Immature natural killer cell (primary cell): ENCODE measurements around the gene DPH3. TPM values are rescaled to one million over a fixed set of nuclear protein-coding genes. Genes with fewer than 3 reads are reported as not detected.
A peak's percentile ranks its signal among the peaks of the same experiment; 100 is the strongest.

Source experiments
- DNase-seq, 3 donors: peaks; one replicate each; pipeline ENCODE4 v3.0.0; 2022; ENCODE audit warnings: mixed read lengths in 1 of 3
- H3K27ac Mint-ChIP-seq, 6 donors: one replicate each; pipeline ENCODE4 v1.8.0; 2020; ENCODE audit warnings: mixed read lengths in 6 of 6, mild to moderate bottlenecking in 5 of 6, inconsistent platforms in 4 of 6, moderate library complexity in 3 of 6
- H3K27me3 Mint-ChIP-seq, 3 donors: one replicate each; pipeline ENCODE4 v1.8.0; 2020 to 2021; ENCODE audit warnings: low read depth in 3 of 3, mild to moderate bottlenecking in 3 of 3, mixed read lengths in 3 of 3, moderate library complexity in 3 of 3, inconsistent platforms in 1 of 3
- H3K36me3 Mint-ChIP-seq, 3 donors: one replicate each; pipeline ENCODE4 v1.8.0; 2020; ENCODE audit warnings: mixed read lengths in 3 of 3, inconsistent platforms in 2 of 3, mild to moderate bottlenecking in 2 of 3
- H3K4me1 Mint-ChIP-seq, 2 donors: one replicate each; pipeline ENCODE4 v1.8.0; 2020; ENCODE audit warnings: inconsistent platforms in 2 of 2, mild to moderate bottlenecking in 2 of 2, mixed read lengths in 2 of 2, moderate library complexity in 1 of 2
- H3K4me3 Mint-ChIP-seq, 5 donors: one replicate each; pipeline ENCODE4 v1.8.0; 2020; ENCODE audit warnings: mild to moderate bottlenecking in 5 of 5, mixed read lengths in 5 of 5, inconsistent platforms in 3 of 5, moderate library complexity in 3 of 5
- H3K9me3 Mint-ChIP-seq, 6 donors: one replicate each; pipeline ENCODE4 v1.8.0; 2020; ENCODE audit warnings: mild to moderate bottlenecking in 6 of 6, mixed read lengths in 6 of 6, inconsistent platforms in 4 of 6, moderate library complexity in 3 of 6
- polyA plus RNA-seq, 3 donors: library from polyadenylated mRNA; unstranded; fragments of 300-500 nt; fragmentation: Illumina TruSeq; gene quantifications; one replicate each; pipeline ENCODE4 v1.2.3, GENCODE V29; 2021

The DPH3 gene
- polyA plus RNA-seq, 3 donors from 2014 or later: 22.3 to 31.8 (median 25.5) TPM

DNA sequence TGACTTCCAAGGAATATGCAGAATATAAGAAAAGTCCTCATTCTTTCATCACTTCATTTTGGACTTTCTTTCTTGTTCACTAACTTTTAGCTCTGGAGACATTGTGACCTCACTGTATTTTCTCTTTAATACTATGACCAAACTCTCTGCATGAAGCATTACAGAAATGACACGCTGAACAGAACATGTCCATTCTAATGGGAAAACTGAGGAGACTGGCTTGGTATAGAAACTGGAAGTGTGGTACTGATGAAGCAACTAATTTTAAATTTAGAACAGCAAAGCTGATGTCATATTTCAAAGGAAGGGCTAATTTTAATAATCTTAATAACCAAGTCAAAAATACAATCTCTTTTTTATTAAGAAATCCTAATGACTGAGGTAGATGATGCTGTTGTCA is 4.7 kb downstream of the DPH3 start:
- H3K4me3 Mint-ChIP-seq: no peak overlapping the region
- DNase-seq: no peak
- H3K27me3 Mint-ChIP-seq: peaks cover 9 to 11% (median 10%) of the 10 kb centered on the region in 3 donors
- H3K27ac Mint-ChIP-seq: peak overlapping the region in 1 of 6 donors; percentile 12
- H3K36me3 Mint-ChIP-seq: peaks cover 9 to 16% (median 10%) of the 10 kb centered on the region in 3 donors
- H3K9me3 Mint-ChIP-seq: no peaks in the 10 kb centered on the region
- peaks cover 0 to 12% of the 10 kb centered on the region in 2 donors for H3K4me1 Mint-ChIP-seq

DNA sequence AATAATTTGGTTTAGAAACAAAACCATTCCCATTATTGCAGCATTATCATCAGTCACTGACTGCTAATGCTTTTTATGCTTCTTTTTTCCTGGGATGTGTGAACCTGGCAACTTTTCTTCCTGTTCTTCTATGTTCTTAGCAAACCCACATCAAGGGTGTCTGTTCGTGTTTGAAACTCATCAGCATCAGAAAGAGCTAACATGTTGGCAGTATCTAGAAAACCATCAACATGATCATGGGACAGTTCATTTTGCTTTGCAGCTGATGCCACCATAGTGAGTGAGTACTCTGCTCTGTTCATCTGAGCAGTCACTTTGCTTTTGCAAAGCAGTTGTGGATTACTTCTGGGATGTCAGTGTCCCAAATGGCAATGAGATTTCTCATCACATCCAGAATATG is 5.9 kb downstream of the DPH3 start:
- H3K27ac Mint-ChIP-seq: peak overlapping the region in 1 of 6 donors; percentile 45
- DNase-seq: no peak
- peaks cover 9 to 16% (median 10%) of the 10 kb centered on the region in 3 donors for H3K36me3 Mint-ChIP-seq
- H3K4me3 Mint-ChIP-seq: no peak overlapping the region
- H3K9me3 Mint-ChIP-seq: no peaks in the 10 kb centered on the region
- peaks cover 0 to under 1% of the 10 kb centered on the region in 2 donors for H3K4me1 Mint-ChIP-seq
- H3K27me3 Mint-ChIP-seq: peaks cover 0 to 3% (median 0%) of the 10 kb centered on the region in 3 donors

DNA sequence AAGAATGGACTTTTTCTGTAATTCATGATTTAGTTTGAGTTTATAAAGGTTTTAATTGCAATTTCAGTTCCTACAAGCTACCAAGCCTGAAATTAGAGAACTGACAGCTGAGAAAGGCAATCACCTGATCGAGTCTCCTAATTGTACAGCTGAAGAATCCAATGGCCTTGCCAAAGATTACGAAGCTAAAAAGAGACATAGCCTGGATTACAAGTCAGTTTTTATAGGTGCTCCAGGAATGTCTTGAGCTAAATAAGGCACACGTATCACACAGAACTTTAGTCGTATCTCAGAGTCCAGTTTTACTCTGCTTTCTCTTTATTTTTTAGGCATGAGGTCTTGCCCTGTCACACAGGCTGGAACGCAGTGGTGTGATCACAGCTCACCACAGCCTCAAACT is 6.6 kb downstream of the DPH3 start:
- Mint-ChIP-seq H3K27me3 (peaks cover 0 to 3% (median 0%) of the 10 kb centered on the region in 3 donors), H3K9me3 (no peaks in the 10 kb centered on the region), H3K36me3 (peaks cover 9 to 16% (median 13%) of the 10 kb centered on the region in 3 donors), H3K27ac (no peak overlapping the region), H3K4me3 (no peak overlapping the region), H3K4me1 (no peaks in the 10 kb centered on the region)
- DNase-seq: no peak

DNA sequence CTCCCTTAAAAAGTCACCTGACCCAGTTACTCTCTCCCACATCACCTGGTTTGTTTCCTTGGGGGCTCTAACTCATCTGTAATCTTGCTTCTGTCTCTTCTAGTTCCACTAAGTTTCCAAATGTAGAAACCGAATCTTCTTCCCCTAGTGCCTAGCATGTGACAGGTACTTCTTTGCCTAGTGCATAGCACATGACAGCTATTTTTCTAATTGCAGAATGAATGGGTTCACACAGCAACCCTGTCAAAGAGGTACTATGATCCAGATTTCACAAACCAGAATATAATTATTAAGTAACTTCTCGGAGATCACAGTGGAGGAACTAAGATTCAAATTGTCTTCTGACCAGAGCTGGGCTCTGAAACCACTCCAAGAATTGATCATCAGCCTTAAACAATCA is 7.4 kb downstream of the DPH3 start:
- Mint-ChIP-seq H3K4me3 (no peak overlapping the region), H3K27ac (no peak overlapping the region), H3K4me1 (no peaks in the 10 kb centered on the region), H3K9me3 (no peaks in the 10 kb centered on the region), H3K27me3 (peaks cover 0 to 3% (median 0%) of the 10 kb centered on the region in 3 donors), H3K36me3 (peaks cover 9 to 16% (median 13%) of the 10 kb centered on the region in 3 donors)
- DNase-seq: no peak

DNA sequence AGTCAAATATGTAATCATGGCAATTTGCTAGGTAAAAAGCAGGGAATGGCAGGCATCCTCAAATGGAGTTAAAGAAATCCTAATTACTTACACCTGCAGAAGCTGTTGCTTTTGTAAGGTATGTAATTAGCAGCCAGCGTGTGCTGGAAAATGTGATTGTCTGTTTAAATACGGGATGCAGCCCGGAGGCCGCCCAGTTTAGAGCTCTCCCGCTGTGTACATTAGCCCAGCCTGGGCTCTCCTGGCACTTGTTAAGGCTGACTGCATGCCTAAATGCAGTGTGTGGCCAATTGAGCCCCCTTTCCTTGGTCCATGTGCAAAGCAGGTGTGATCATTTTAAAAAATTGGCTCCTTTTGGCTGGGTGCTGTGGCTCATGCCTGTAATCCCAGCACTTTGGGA is 9.0 kb downstream of the DPH3 start:
- no peak overlapping the region for H3K4me3 Mint-ChIP-seq
- peaks cover 9 to 16% (median 13%) of the 10 kb centered on the region in 3 donors for H3K36me3 Mint-ChIP-seq
- peaks cover 0 to 3% (median 0%) of the 10 kb centered on the region in 3 donors for H3K27me3 Mint-ChIP-seq
- no peak overlapping the region for H3K27ac Mint-ChIP-seq
- H3K9me3 Mint-ChIP-seq: no peaks in the 10 kb centered on the region
- DNase-seq: no peak
- no peaks in the 10 kb centered on the region for H3K4me1 Mint-ChIP-seq

DNA sequence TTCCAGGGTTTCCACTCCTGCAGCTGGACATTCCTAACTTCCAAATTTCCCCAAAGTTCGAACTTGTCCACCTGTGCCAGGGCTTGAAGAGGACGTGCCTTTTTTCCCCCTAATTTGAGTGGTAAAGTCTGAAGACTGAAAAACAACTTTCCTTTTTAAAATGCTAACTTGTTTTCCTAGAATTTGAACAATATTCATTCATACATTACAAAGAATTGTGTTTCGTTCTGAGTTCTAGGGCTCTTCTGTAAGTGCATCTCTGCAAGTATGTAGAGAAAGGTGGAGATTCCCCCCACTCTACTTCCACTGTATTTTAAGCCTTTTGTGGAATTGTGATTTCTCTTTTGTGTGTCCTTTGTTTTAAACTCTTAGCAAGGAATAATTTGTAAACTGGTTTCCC is 9.4 kb downstream of the DPH3 start:
- no peak for DNase-seq
- Mint-ChIP-seq H3K9me3 (no peaks in the 10 kb centered on the region), H3K27ac (no peak overlapping the region), H3K36me3 (peaks cover 9 to 16% (median 13%) of the 10 kb centered on the region in 3 donors), H3K4me1 (no peaks in the 10 kb centered on the region), H3K4me3 (no peak overlapping the region), H3K27me3 (peaks cover 0 to 3% (median 0%) of the 10 kb centered on the region in 3 donors)

DNA sequence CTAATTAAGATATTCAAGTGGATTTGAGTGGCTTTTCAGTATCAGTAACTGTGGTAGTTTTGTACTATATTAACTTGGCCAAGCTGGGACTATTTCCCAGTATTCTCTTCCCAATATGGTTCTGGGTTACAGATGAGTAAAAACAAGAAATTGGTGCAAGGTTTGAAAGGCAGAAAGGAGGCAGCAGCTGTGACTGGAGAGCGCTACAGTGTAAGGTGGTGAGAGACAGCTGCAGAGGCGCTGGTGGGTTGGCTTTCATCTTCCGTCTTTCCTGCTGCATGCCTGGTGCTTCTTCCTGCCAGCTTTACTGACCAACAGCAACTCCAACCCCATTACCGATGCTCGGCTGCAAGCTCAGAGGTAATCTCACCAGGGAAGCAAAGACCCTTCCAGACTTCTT is 9.8 kb downstream of the DPH3 start:
- no peak overlapping the region for H3K27ac Mint-ChIP-seq
- H3K4me1 Mint-ChIP-seq: no peaks in the 10 kb centered on the region
- peaks cover 7 to 15% (median 12%) of the 10 kb centered on the region in 3 donors for H3K36me3 Mint-ChIP-seq
- no peak overlapping the region for H3K4me3 Mint-ChIP-seq
- no peaks in the 10 kb centered on the region for H3K9me3 Mint-ChIP-seq
- DNase-seq: no peak
- H3K27me3 Mint-ChIP-seq: peaks cover 0 to 3% (median 0%) of the 10 kb centered on the region in 3 donors

DNA sequence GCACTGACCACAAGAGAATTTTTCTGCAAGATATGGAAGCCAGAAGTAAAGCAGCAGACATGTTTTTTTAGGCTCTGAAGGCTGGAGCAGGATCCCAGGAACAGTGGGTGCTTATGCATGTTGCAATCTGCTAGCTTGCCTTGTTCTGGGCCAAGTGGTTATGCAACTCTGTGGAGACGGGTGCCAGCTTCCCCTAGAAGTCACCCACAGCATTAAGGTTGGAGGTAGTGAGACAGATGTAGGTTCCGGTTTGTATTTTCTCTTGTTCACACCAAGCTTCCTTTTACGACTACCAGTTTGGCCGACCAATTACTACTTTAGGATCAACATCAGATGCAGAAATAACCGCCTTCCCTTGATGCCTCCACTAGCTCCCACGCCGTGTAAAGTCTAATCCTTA is 11.1 kb downstream of the DPH3 start:
- H3K27me3 Mint-ChIP-seq: peaks cover 0 to 3% (median 0%) of the 10 kb centered on the region in 3 donors
- DNase-seq: no peak
- peaks cover 0 to 7% (median 7%) of the 10 kb centered on the region in 3 donors for H3K36me3 Mint-ChIP-seq
- H3K4me3 Mint-ChIP-seq: no peak overlapping the region
- H3K9me3 Mint-ChIP-seq: no peaks in the 10 kb centered on the region
- no peaks in the 10 kb centered on the region for H3K4me1 Mint-ChIP-seq
- no peak overlapping the region for H3K27ac Mint-ChIP-seq

DNA sequence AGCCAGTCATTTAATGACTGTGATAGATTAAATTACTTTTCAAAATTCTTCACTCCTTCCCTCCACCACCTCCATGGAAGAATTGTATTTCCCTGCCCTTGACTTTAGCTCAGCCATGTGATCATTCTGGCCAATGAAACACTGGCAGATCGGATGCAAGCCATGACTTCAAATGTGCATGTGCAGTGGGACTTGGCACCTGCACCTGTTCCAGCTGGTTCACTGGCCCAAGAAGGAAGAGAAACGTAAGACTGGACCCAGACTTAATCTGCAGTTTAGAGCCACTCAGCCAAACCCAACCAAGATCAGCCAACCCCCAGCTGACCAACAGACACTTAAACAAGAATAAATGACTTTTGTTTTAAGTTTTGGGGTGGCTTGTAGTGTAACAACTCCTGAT is 11.8 kb downstream of the DPH3 start:
- no peaks in the 10 kb centered on the region for H3K9me3 Mint-ChIP-seq
- DNase-seq: no peak
- no peak overlapping the region for H3K4me3 Mint-ChIP-seq
- H3K27ac Mint-ChIP-seq: peak overlapping the region in 1 of 6 donors; percentile 16
- H3K36me3 Mint-ChIP-seq: peaks cover 0 to 7% (median 7%) of the 10 kb centered on the region in 3 donors
- no peaks in the 10 kb centered on the region for H3K4me1 Mint-ChIP-seq
- H3K27me3 Mint-ChIP-seq: peaks cover 0 to 5% (median 3%) of the 10 kb centered on the region in 3 donors

DNA sequence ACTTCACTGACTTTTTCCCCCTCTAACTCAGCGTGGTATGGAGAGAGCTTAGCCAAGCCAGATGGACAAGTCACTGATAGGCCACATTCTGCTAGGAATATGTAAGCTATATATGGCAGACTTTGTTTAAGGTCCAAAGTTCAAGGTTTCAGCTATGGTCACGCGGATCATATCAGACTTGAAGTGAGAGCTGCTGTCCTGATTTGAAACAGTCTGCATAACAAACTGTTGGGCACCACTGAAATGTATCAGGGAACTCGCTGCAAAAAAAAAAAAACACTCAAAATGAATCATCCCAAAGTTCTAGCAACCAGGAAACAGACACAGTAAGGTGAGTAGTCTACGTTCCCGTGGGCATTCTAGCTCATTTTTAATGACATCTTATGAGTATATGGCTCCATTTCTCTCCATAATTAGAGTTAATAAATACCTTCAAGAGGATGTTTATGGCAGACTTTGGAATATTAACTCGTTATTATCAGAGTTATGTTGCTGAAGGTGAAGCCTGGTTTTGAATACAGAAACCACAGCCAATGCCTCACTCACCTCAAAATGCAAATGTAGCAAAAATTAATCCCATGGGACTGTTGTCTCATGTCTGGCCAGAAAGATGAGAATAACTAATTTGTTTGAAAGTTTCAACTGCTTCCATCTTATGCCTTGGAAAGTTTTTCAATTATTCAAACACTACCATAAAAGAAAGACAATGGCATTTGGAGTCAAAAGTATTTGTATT is 12.3 kb downstream of the DPH3 start:
- peaks cover 0 to 7% (median 7%) of the 10 kb centered on the region in 3 donors for H3K36me3 Mint-ChIP-seq
- no peaks in the 10 kb centered on the region for H3K9me3 Mint-ChIP-seq
- H3K27me3 Mint-ChIP-seq: peaks cover 0 to 5% (median 4%) of the 10 kb centered on the region in 3 donors
- H3K27ac Mint-ChIP-seq: no peak overlapping the region
- no peak for DNase-seq
- H3K4me1 Mint-ChIP-seq: peaks cover 0 to 1% of the 10 kb centered on the region in 2 donors
- no peak overlapping the region for H3K4me3 Mint-ChIP-seq

DNA sequence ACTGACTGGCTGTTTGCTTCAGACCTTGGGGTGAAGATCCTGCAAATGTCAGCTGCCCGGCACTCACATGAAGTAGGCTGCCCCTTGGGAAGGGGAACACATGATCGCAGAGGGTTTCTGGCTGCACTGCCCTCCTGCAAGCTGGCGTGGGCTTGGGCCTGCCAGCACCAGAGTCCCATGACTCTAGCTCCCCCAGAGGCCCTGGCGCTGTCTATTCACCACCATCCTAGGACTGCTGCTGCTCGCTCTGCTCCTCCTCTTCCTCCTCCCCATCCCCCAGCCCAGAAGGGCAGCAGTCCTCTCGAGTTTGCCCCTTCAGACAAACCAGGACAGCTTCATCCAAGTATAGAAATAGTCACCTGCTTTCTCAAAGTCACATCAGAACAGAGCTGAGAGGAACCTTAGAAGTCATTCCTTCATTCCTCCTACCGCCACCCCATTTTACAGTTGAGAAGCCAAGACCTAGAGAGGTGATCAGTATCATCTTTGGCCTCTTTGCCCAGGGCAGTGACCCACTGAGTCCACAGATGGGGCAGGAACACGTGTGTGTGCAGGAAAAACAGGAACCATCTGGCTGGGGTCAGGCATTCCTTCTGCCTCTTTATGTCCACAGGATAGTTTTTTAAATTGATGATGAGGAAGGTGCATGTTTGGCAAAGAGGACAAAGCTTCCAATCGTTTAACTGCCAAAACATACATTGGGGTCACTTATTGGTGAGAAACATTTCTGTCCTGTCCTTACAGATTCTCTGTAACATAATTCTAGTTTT is 13.2 kb downstream of the DPH3 start:
- peak overlapping the region in 1 of 6 donors; percentile 38 for H3K27ac Mint-ChIP-seq
- H3K4me1 Mint-ChIP-seq: peaks cover 4 to 9% of the 10 kb centered on the region in 2 donors
- H3K9me3 Mint-ChIP-seq: no peaks in the 10 kb centered on the region
- H3K27me3 Mint-ChIP-seq: peaks cover 0 to 5% (median 4%) of the 10 kb centered on the region in 3 donors
- no peak for DNase-seq
- H3K36me3 Mint-ChIP-seq: peaks cover 0 to 3% (median 0%) of the 10 kb centered on the region in 3 donors
- H3K4me3 Mint-ChIP-seq: no peak overlapping the region

DNA sequence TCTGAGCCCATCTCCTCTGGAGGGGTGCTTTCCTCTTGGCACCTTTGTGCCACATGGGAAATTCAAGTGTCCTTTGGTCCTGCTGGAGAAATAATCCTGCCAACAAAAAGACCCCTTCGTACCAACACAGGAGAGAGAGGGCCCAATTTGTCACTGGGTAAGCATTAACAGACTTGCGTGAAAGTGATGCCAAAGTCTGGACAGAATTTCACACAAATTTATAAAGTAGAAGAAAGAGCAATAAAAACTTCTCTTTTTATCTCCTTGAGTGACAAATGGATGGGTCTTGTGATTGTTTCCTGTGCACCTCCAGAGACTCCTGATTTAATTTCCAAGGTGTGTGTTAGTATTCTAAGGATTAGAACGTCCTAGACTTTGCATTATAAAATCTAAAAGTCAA is 14.9 kb downstream of the DPH3 start:
- Mint-ChIP-seq H3K36me3 (peaks cover 0 to 3% (median 0%) of the 10 kb centered on the region in 3 donors), H3K9me3 (no peaks in the 10 kb centered on the region), H3K4me3 (no peak overlapping the region), H3K27ac (no peak overlapping the region), H3K4me1 (peaks cover 4 to 9% of the 10 kb centered on the region in 2 donors), H3K27me3 (peaks cover 0 to 5% (median 4%) of the 10 kb centered on the region in 3 donors)
- DNase-seq: no peak

DNA sequence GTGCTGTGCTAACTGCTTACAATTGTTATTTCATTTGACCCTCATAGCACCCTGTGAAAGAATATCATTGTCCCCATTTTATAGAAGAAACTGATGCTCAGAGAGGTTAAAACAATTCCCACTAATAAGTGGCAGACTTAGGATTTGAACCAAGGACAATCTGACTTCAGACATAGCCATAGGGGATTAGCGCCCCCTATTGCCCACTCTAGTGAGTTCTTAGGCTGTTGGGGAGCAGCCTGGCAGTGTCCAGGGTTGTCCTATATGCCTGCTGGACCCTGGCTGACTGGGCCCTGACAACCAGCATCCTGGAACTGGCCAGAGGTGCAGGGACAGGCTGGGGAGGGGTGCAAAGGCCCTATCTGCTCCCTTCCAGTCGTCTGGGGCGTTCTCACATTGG is 15.4 kb downstream of the DPH3 start:
- Mint-ChIP-seq H3K4me3 (no peak overlapping the region), H3K36me3 (peaks cover 0 to 3% (median 0%) of the 10 kb centered on the region in 3 donors), H3K27me3 (peaks cover 0 to 5% (median 4%) of the 10 kb centered on the region in 3 donors), H3K27ac (no peak overlapping the region), H3K9me3 (no peaks in the 10 kb centered on the region), H3K4me1 (peaks cover 4 to 9% of the 10 kb centered on the region in 2 donors)
- no peak for DNase-seq

DNA sequence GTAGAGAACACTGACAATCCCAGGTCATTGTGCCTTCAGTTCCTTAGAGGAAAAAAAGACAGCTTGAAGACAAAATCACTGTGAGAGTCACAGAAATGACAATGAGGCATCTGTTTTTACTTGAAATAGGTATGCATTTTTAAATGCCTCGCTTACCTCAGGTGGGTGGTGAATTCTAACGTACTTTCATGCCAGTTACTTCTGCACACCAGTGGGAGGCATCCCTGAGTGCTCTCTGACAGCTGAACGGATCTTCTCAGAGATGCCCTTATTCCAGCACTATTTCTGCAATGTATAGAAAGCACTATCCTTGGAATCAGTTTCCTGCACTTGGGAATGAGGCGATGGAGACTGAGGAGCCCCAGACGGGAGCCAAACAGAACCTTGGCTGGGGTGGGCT is 16.2 kb downstream of the DPH3 start:
- H3K27me3 Mint-ChIP-seq: peaks cover 0 to 4% (median 4%) of the 10 kb centered on the region in 3 donors
- H3K4me1 Mint-ChIP-seq: peaks cover 4 to 9% of the 10 kb centered on the region in 2 donors
- H3K4me3 Mint-ChIP-seq: no peak overlapping the region
- peaks cover 0 to 3% (median 0%) of the 10 kb centered on the region in 3 donors for H3K36me3 Mint-ChIP-seq
- H3K9me3 Mint-ChIP-seq: no peaks in the 10 kb centered on the region
- no peak overlapping the region for H3K27ac Mint-ChIP-seq
- DNase-seq: no peak
